HEK293 (cell line): ENCODE data around the gene RGS7BP.

Source experiments
- CTCF ChIA-PET: fragments of 350-600 bp; formaldehyde crosslinking; extraction: SDS; loops from one replicate; lab custom pipeline; 2021; ENCODE audit warnings: antibody characterized with exemption; lab: Yijun Ruan, JAX
- POLR2A ChIA-PET: fragments of 300-600 bp; formaldehyde crosslinking; extraction: SDS; loops from one replicate; lab custom pipeline; 2020; ENCODE audit warnings: antibody characterized with exemption, inconsistent platforms; lab: Yijun Ruan, JAX
- H3K27ac ChIP-seq: fragments of 200-500 bp; sonication (Bioruptor generic); 2 replicates; pipeline ENCODE4 v1.5.1; 2014; ENCODE audit warnings: low read depth, low read length, control low read depth, inconsistent platforms; ENCODE audit errors: extremely low read depth
- H3K36me3 ChIP-seq, 2 experiments: fragments of 200-500 bp in 1 of 2; sonication (Bioruptor generic) in 1 of 2; 1 replicate in 1 of 2; 2 replicates in 1 of 2; pipeline ENCODE4 v1.5.1; 2014 to 2017; ENCODE audit warnings: inconsistent platforms in 2 of 2, low read length in 2 of 2; ENCODE audit not compliant: control insufficient read depth in 2 of 2, insufficient read depth in 1 of 2
- H3K4me1 ChIP-seq: fragments of 200-500 bp; sonication (Bioruptor generic); 2 replicates; pipeline ENCODE4 v1.5.1; 2014; ENCODE audit warnings: mild to moderate bottlenecking, low read length, inconsistent platforms; ENCODE audit not compliant: control insufficient read depth, insufficient read depth
- H3K4me3 ChIP-seq: 2 replicates; pipeline ENCODE4 v1.5.1; 2011; ENCODE audit warnings: low read depth, mild to moderate bottlenecking, control low read depth, low read length, moderate library complexity
- H3K9me3 ChIP-seq: fragments of 200-500 bp; sonication (Bioruptor generic); 2 replicates; pipeline ENCODE4 v1.5.1; 2014; ENCODE audit warnings: low read depth, low read length, inconsistent platforms; ENCODE audit not compliant: control insufficient read depth, insufficient read depth
- PBX3 ChIP-seq: sonication (generic); formaldehyde crosslinking; IDR thresholded peaks from 2 replicates; pipeline ENCODE4 v1.8.1; 2022; ENCODE audit warnings: mild to moderate bottlenecking, moderate library complexity, missing genetic modification reagents
- SCRT1 ChIP-seq: fragments of 450-650 bp; formaldehyde crosslinking; IDR thresholded peaks from 2 replicates; pipeline ENCODE4 v1.5.1; 2016; ENCODE audit warnings: missing biosample characterization, missing genetic modification characterization, borderline replicate concordance
- WT1 ChIP-seq: fragments of 450-650 bp; formaldehyde crosslinking; IDR thresholded peaks from 2 replicates; pipeline ENCODE4 v1.5.1; 2016; ENCODE audit warnings: missing biosample characterization, missing genetic modification characterization
- ZBTB1 ChIP-seq: fragments of 450-650 bp; formaldehyde crosslinking; IDR thresholded peaks from 2 replicates; pipeline ENCODE4 v1.5.1; 2016; ENCODE audit warnings: missing biosample characterization, missing genetic modification characterization
- ZBTB17 ChIP-seq: fragments of 450-650 bp; formaldehyde crosslinking; IDR thresholded peaks from 2 replicates; pipeline ENCODE4 v1.5.1; 2016; ENCODE audit warnings: missing biosample characterization, missing genetic modification characterization
- ZNF140 ChIP-seq: fragments of 450-650 bp; formaldehyde crosslinking; IDR thresholded peaks from 2 replicates; pipeline ENCODE4 v1.5.1; 2016; ENCODE audit warnings: missing biosample characterization, missing genetic modification characterization
- ZNF211 ChIP-seq: fragments of 450-650 bp; formaldehyde crosslinking; IDR thresholded peaks from 2 replicates; pipeline ENCODE4 v1.5.1; 2016; ENCODE audit warnings: low read depth, missing biosample characterization, missing genetic modification characterization
- ZNF221 ChIP-seq: fragments of 450-650 bp; formaldehyde crosslinking; IDR thresholded peaks from 2 replicates; pipeline ENCODE4 v1.5.1; 2017; ENCODE audit warnings: missing biosample characterization, missing genetic modification characterization, borderline replicate concordance
- ZNF239 ChIP-seq: fragments of 450-650 bp; formaldehyde crosslinking; IDR thresholded peaks from 2 replicates; pipeline ENCODE4 v1.5.1; 2016; ENCODE audit warnings: missing biosample characterization, missing genetic modification characterization
- ZNF292 ChIP-seq: fragments of 450-650 bp; formaldehyde crosslinking; IDR thresholded peaks from 2 replicates; pipeline ENCODE4 v1.5.1; 2016; ENCODE audit warnings: low read depth, missing biosample characterization, missing genetic modification characterization, borderline replicate concordance
- ZNF302 ChIP-seq: fragments of 450-650 bp; formaldehyde crosslinking; IDR thresholded peaks from 2 replicates; pipeline ENCODE4 v1.5.1; 2016; ENCODE audit warnings: missing biosample characterization, missing genetic modification characterization, low read depth
- ZNF416 ChIP-seq: fragments of 450-650 bp; formaldehyde crosslinking; IDR thresholded peaks from 2 replicates; pipeline ENCODE4 v1.5.1; 2016; ENCODE audit warnings: missing biosample characterization, missing genetic modification characterization
- ZNF488 ChIP-seq: fragments of 450-650 bp; formaldehyde crosslinking; IDR thresholded peaks from 2 replicates; pipeline ENCODE4 v1.5.1; 2016; ENCODE audit warnings: missing biosample characterization, missing genetic modification characterization
- ZNF548 ChIP-seq: fragments of 450-650 bp; formaldehyde crosslinking; IDR thresholded peaks from 2 replicates; pipeline ENCODE4 v1.5.1; 2016; ENCODE audit warnings: missing biosample characterization, missing genetic modification characterization
- ZNF549 ChIP-seq: fragments of 450-650 bp; IDR thresholded peaks from 2 replicates; pipeline ENCODE4 v1.5.1; 2018; ENCODE audit warnings: missing biosample characterization, missing genetic modification characterization, mild to moderate bottlenecking, inconsistent platforms, moderate library complexity
- ZNF571 ChIP-seq: fragments of 450-650 bp; formaldehyde crosslinking; IDR thresholded peaks from 2 replicates; pipeline ENCODE4 v1.5.0; 2017; ENCODE audit warnings: missing biosample characterization, missing genetic modification characterization
- ZNF600 ChIP-seq: fragments of 450-650 bp; formaldehyde crosslinking; IDR thresholded peaks from 2 replicates; pipeline ENCODE4 v1.5.1; 2016; ENCODE audit warnings: missing biosample characterization, missing genetic modification characterization
- ZNF621 ChIP-seq: fragments of 450-650 bp; formaldehyde crosslinking; IDR thresholded peaks from 2 replicates; pipeline ENCODE4 v1.5.1; 2017; ENCODE audit warnings: missing biosample characterization, missing genetic modification characterization
- ZNF692 ChIP-seq: fragments of 450-650 bp; formaldehyde crosslinking; IDR thresholded peaks from 2 replicates; pipeline ENCODE4 v1.5.1; 2016; ENCODE audit warnings: missing biosample characterization, missing genetic modification characterization
- ZNF777 ChIP-seq: fragments of 450-650 bp; formaldehyde crosslinking; IDR thresholded peaks from 2 replicates; pipeline ENCODE4 v1.5.1; 2017; ENCODE audit warnings: missing biosample characterization, missing genetic modification characterization, borderline replicate concordance
- ZSCAN16 ChIP-seq: fragments of 450-650 bp; formaldehyde crosslinking; IDR thresholded peaks from 2 replicates; pipeline ENCODE4 v1.5.1; 2016; ENCODE audit warnings: missing biosample characterization, missing genetic modification characterization
- TF ChIP-seq, protein P1 (sequence below): fragments of 450-650 bp; formaldehyde crosslinking; IDR thresholded peaks from 2 replicates; pipeline ENCODE4 v1.5.1; 2016; ENCODE audit warnings: missing biosample characterization, missing genetic modification characterization
- TF ChIP-seq, protein P2 (sequence below): fragments of 450-650 bp; formaldehyde crosslinking; IDR thresholded peaks from 2 replicates; pipeline ENCODE4 v1.5.1; 2016; ENCODE audit warnings: missing biosample characterization, missing genetic modification characterization
- TF ChIP-seq, protein P3 (sequence below): fragments of 450-650 bp; formaldehyde crosslinking; IDR thresholded peaks from 2 replicates; pipeline ENCODE4 v1.5.1; 2016; ENCODE audit warnings: missing biosample characterization, missing genetic modification characterization
- TF ChIP-seq, protein P4 (sequence below): fragments of 450-650 bp; formaldehyde crosslinking; IDR thresholded peaks from 2 replicates; pipeline ENCODE4 v1.5.1; 2017; ENCODE audit warnings: missing biosample characterization, missing genetic modification characterization

The RGS7BP gene

GRCh38 chr5:64516216-64516615 lies 10.4 kb downstream of the RGS7BP start:
- Histone ChIP-seq H3K27ac (no peak overlapping the region), H3K4me3 (no peak overlapping the region), H3K36me3 (no peaks in the 10 kb centered on the region), H3K9me3 (no peaks in the 10 kb centered on the region), H3K4me1 (no peaks in the 10 kb centered on the region)
- CTCF ChIA-PET, result no interaction called here
- TF ChIP-seq ZNF600 (tag by site-specific recombination) (no peak), ZNF211 (tag by site-specific recombination) (no peak), ZNF548 (tag by site-specific recombination) (no peak), ZNF292 (tag by site-specific recombination) (no peak), ZNF416 (no peak), ZNF621 (tag by site-specific recombination) (no peak), ZBTB17 (tag by site-specific recombination) (no peak), ZNF571 (tag by site-specific recombination) (no peak), ZNF140 (tag by site-specific recombination) (no peak), ZNF302 (tag by site-specific recombination) (no peak), ZNF692 (no peak), ZSCAN16 (tag by site-specific recombination) (no peak), ZNF239 (tag by site-specific recombination) (no peak), ZNF221 (no peak), ZNF488 (tag by site-specific recombination) (no peak), ZBTB1 (no peak)
- TF ChIP-seq, protein P1, sequence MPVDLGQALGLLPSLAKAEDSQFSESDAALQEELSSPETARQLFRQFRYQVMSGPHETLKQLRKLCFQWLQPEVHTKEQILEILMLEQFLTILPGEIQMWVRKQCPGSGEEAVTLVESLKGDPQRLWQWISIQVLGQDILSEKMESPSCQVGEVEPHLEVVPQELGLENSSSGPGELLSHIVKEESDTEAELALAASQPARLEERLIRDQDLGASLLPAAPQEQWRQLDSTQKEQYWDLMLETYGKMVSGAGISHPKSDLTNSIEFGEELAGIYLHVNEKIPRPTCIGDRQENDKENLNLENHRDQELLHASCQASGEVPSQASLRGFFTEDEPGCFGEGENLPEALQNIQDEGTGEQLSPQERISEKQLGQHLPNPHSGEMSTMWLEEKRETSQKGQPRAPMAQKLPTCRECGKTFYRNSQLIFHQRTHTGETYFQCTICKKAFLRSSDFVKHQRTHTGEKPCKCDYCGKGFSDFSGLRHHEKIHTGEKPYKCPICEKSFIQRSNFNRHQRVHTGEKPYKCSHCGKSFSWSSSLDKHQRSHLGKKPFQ (tag by site-specific recombination), result no peak
- TF ChIP-seq, protein P2, sequence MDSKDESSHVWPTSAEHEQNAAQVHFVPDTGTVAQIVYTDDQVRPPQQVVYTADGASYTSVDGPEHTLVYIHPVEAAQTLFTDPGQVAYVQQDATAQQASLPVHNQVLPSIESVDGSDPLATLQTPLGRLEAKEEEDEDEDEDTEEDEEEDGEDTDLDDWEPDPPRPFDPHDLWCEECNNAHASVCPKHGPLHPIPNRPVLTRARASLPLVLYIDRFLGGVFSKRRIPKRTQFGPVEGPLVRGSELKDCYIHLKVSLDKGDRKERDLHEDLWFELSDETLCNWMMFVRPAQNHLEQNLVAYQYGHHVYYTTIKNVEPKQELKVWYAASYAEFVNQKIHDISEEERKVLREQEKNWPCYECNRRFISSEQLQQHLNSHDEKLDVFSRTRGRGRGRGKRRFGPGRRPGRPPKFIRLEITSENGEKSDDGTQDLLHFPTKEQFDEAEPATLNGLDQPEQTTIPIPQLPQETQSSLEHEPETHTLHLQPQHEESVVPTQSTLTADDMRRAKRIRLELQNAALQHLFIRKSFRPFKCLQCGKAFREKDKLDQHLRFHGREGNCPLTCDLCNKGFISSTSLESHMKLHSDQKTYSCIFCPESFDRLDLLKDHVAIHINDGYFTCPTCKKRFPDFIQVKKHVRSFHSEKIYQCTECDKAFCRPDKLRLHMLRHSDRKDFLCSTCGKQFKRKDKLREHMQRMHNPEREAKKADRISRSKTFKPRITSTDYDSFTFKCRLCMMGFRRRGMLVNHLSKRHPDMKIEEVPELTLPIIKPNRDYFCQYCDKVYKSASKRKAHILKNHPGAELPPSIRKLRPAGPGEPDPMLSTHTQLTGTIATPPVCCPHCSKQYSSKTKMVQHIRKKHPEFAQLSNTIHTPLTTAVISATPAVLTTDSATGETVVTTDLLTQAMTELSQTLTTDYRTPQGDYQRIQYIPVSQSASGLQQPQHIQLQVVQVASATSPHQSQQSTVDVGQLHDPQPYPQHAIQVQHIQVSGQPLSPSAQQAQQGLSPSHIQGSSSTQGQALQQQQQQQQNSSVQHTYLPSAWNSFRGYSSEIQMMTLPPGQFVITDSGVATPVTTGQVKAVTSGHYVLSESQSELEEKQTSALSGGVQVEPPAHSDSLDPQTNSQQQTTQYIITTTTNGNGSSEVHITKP (tag by site-specific recombination), result no peak
- TF ChIP-seq, protein P3, sequence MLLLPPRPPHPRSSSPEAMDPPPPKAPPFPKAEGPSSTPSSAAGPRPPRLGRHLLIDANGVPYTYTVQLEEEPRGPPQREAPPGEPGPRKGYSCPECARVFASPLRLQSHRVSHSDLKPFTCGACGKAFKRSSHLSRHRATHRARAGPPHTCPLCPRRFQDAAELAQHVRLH (tag by site-specific recombination), result no peak
- POLR2A ChIA-PET, result no interaction called here

GRCh38 chr5:64518793-64519192 lies 13.0 kb downstream of the RGS7BP start:
- CTCF ChIA-PET, result interaction anchor here (0.6 to 1.2 kb wide), 3 partner anchors 14 to 1599 kb away, joined by 3 read pairs; no protein-coding TSS in a partner anchor
- Histone ChIP-seq H3K4me1 (no peaks in the 10 kb centered on the region), H3K4me3 (no peak overlapping the region), H3K9me3 (no peaks in the 10 kb centered on the region), H3K27ac (no peak overlapping the region), H3K36me3 (no peaks in the 10 kb centered on the region)
- POLR2A ChIA-PET, result no interaction called here
- TF ChIP-seq PBX3 (CRISPR knock-in tag) (no peak), ZNF549 (tag by site-specific recombination) (no peak), WT1 (tag by site-specific recombination) (no peak), SCRT1 (tag by site-specific recombination) (no peak), ZNF777 (tag by site-specific recombination) (no peak)
- TF ChIP-seq, protein P4, sequence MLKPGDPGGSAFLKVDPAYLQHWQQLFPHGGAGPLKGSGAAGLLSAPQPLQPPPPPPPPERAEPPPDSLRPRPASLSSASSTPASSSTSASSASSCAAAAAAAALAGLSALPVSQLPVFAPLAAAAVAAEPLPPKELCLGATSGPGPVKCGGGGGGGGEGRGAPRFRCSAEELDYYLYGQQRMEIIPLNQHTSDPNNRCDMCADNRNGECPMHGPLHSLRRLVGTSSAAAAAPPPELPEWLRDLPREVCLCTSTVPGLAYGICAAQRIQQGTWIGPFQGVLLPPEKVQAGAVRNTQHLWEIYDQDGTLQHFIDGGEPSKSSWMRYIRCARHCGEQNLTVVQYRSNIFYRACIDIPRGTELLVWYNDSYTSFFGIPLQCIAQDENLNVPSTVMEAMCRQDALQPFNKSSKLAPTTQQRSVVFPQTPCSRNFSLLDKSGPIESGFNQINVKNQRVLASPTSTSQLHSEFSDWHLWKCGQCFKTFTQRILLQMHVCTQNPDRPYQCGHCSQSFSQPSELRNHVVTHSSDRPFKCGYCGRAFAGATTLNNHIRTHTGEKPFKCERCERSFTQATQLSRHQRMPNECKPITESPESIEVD (tag by site-specific recombination), result no peak
